Adipocyte (in vitro differentiated cells): Measurements from ENCODE around the gene GPX7.

Source experiments
- DNase-seq: peaks from one replicate; pipeline ENCODE4 v3.0.0-alpha.2; 2015; ENCODE audit warnings: low read depth
- H3K27me3 ChIP-seq: replicated peaks from 2 replicates; pipeline ENCODE4 v1.7.0; 2013; ENCODE audit warnings: mild to moderate bottlenecking, low read length, moderate library complexity; ENCODE audit not compliant: control insufficient read depth, insufficient read depth
- H3K36me3 ChIP-seq: 2 replicates; pipeline ENCODE4 v1.7.0; 2013; ENCODE audit warnings: low read length, mild to moderate bottlenecking, moderate library complexity; ENCODE audit not compliant: control insufficient read depth, insufficient read depth, severe bottlenecking
- H3K4me1 ChIP-seq: 2 replicates; pipeline ENCODE4 v1.7.0; 2013; ENCODE audit warnings: mild to moderate bottlenecking, low read length, moderate library complexity; ENCODE audit not compliant: control insufficient read depth, insufficient read depth
- H3K4me3 ChIP-seq: 2 replicates; pipeline ENCODE4 v1.7.0; 2013; ENCODE audit warnings: mild to moderate bottlenecking, low read length, moderate library complexity
- H3K9ac ChIP-seq: 2 replicates; pipeline ENCODE4 v1.7.0; 2013; ENCODE audit warnings: mild to moderate bottlenecking, low read length, moderate library complexity
- H3K9me3 ChIP-seq: 2 replicates; pipeline ENCODE4 v1.7.0; 2013; ENCODE audit warnings: mild to moderate bottlenecking, low read length, moderate library complexity; ENCODE audit not compliant: control insufficient read depth

The GPX7 gene

DNA sequence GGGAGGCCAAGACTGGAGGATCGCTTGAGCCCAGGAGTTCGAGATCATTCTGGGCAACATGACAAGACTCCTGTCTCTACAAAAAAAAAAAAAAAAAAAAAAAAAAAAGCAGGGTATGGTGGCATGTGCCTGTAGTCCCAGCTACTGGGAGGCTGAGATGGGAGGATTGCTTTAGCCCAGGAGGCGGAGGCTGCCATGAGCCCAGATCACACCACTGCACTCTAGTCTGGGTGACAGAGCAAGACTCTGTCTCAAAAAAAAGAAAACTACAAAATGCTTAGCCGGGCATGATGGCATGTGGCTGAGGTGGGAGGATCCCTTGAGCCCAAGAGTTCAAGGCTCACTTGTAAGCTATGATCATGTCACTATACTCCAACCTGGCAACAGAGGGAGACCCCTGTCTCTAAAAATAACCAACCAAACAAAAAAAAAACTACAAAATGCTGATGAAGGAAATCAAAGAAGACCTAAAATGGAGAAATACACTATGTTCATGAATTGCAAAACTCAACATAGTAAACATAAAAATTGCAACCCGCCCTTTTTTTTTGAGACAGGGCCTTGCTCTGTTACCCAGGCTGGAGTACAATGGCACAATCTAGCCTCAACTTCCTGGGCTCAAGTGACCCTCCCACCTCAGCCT, 51.2 kb downstream of the GPX7 start:
- no peaks in the 10 kb centered on the region for H3K36me3 ChIP-seq

DNA sequence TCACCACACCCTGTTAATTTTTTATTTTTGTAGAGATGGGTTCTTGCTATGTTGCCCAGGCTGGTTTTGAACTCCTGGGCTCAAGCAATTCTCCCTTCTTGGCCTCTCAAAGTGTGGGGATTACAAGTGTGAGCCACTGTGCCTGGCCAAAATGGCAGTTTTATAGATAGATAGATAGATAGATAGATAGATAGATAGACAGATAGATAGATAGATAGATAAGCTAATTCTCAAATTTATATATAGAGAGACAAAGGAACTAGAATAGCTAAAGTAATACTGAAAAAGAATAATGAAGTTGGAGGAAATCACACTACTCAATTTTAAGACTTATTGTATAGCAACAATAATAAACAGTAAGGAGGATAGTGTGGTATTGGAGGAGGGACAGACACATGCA, 51.9 kb downstream of the GPX7 start:
- Histone ChIP-seq H3K36me3 (no peaks in the 10 kb centered on the region), H3K4me1 (peaks cover 2% of the 10 kb centered on the region), H3K27me3 (no peaks in the 10 kb centered on the region), H3K9me3 (no peaks in the 10 kb centered on the region), H3K9ac (no peak overlapping the region), H3K4me3 (no peak overlapping the region)
- DNase-seq = no peak

More for the DNA sequence above, 51.2 kb downstream of the GPX7 start:
- Histone ChIP-seq H3K4me1 (no peaks in the 10 kb centered on the region), H3K27me3 (no peaks in the 10 kb centered on the region), H3K9ac (no peak overlapping the region), H3K4me3 (no peak overlapping the region), H3K9me3 (no peaks in the 10 kb centered on the region)
- DNase-seq = no peak

DNA sequence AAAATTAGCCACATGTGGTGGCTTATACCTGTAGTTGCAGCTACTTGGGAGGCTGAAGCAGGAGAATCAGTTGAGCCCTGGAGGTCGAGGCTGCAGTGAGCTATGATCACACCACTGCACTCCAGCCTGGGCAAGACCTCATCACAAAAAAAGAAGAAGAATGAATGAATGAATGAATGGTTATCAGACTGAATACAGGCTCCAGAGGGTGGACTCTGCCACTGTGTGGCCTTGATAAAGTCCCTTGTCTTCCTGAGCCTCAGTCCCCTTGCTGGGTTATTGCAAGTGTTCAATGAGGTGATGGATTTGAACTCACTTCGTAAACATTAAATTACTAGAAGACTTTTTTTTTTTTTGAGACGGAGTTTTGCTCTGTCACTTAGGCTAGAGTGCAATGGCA, 55.5 kb downstream of the GPX7 start:
- Histone ChIP-seq H3K36me3 (no peaks in the 10 kb centered on the region), H3K9me3 (no peaks in the 10 kb centered on the region), H3K4me1 (peaks cover 5% of the 10 kb centered on the region), H3K9ac (no peak overlapping the region), H3K4me3 (no peak overlapping the region), H3K27me3 (no peaks in the 10 kb centered on the region)
- no peak for DNase-seq
